IMR-90 (cell line): ENCODE results near the gene CD6. TPM values are rescaled to one million over a fixed set of nuclear protein-coding genes. Genes with fewer than 3 reads are reported as not detected.

Source experiments
- ATAC-seq: fragments of 200-7000 bp; cut with Tn5 transposase; 2 replicates; pipeline ENCODE4 v1.9.1; 2020; ENCODE audit warnings: low read depth, mild to moderate bottlenecking, moderate library complexity
- BruUV-seq: library from RNA; stranded (reverse); fragments of 400-500 nt; replicated peaks from 2 replicates; lab custom pipeline; 2021; lab: Mats Ljungman, UMichigan
- CTCF ChIA-PET: fragments of 300-600 bp; formaldehyde crosslinking; extraction: SDS; loops from one replicate; lab custom pipeline; 2021; ENCODE audit warnings: antibody characterized with exemption; lab: Yijun Ruan, JAX
- POLR2A ChIA-PET: fragments of 300-600 bp; sonication (Branson Sonifier 250); formaldehyde crosslinking; loops from one replicate; lab custom pipeline; 2022; ENCODE audit warnings: antibody characterized with exemption; ENCODE audit not compliant: unreplicated experiment; lab: Charles Lee
- DNase-seq: peaks from one replicate; pipeline ENCODE4 v3.0.0; 2013
- H2AFZ ChIP-seq: replicated peaks from 2 replicates; pipeline ENCODE3; 2013; ENCODE audit warnings: low read length, mild to moderate bottlenecking; ENCODE audit not compliant: poor library complexity
- H2AK5ac ChIP-seq: 2 replicates; pipeline ENCODE4 v1.6.1; 2013; ENCODE audit warnings: low read depth, low read length, inconsistent platforms
- H2AK9ac ChIP-seq: replicated peaks from 2 replicates; pipeline ENCODE3; 2013; ENCODE audit warnings: mild to moderate bottlenecking, low read depth, low read length, moderate library complexity; ENCODE audit not compliant: poor library complexity
- H2BK120ac ChIP-seq: 2 replicates; pipeline ENCODE4 v1.6.1; 2013; ENCODE audit warnings: low read depth, low read length, inconsistent platforms
- H2BK15ac ChIP-seq: 3 replicates; pipeline ENCODE4 v1.6.1; 2013; ENCODE audit warnings: low read depth, low read length, inconsistent platforms
- H2BK20ac ChIP-seq: 2 replicates; pipeline ENCODE4 v1.6.1; 2013; ENCODE audit warnings: low read depth, mild to moderate bottlenecking, inconsistent platforms, low read length, moderate library complexity
- H2BK5ac ChIP-seq: 2 replicates; pipeline ENCODE4 v1.6.1; 2013; ENCODE audit warnings: mild to moderate bottlenecking, low read depth, low read length, inconsistent platforms; ENCODE audit not compliant: poor library complexity, severe bottlenecking
- H3K14ac ChIP-seq: replicated peaks from 2 replicates; pipeline ENCODE4 v1.6.1; 2013; ENCODE audit warnings: low read depth, low read length, inconsistent platforms
- H3K18ac ChIP-seq: 2 replicates; pipeline ENCODE4 v1.6.1; 2013; ENCODE audit warnings: low read depth, low read length, control low read depth
- H3K23ac ChIP-seq: 2 replicates; pipeline ENCODE4 v1.6.1; 2013; ENCODE audit warnings: low read depth, low read length, inconsistent platforms
- H3K27ac ChIP-seq: 2 replicates; pipeline ENCODE4 v1.5.1; 2013; ENCODE audit warnings: mild to moderate bottlenecking, control low read depth, low read length; ENCODE audit not compliant: insufficient read depth
- H3K27me3 ChIP-seq: 2 replicates; pipeline ENCODE4 v1.6.1; 2013; ENCODE audit warnings: low read length; ENCODE audit not compliant: control insufficient read depth, insufficient read depth
- H3K36me3 ChIP-seq: 2 replicates; pipeline ENCODE4 v1.6.1; 2013; ENCODE audit warnings: low read length, mixed read lengths; ENCODE audit not compliant: control insufficient read depth, insufficient read depth
- H3K4ac ChIP-seq: 2 replicates; pipeline ENCODE4 v1.6.1; 2013; ENCODE audit warnings: low read depth, low read length, inconsistent platforms
- H3K4me1 ChIP-seq: 2 replicates; pipeline ENCODE4 v1.6.1; 2013; ENCODE audit warnings: low read length, mixed read lengths; ENCODE audit not compliant: control insufficient read depth, insufficient read depth
- H3K4me2 ChIP-seq: 2 replicates; pipeline ENCODE4 v1.6.1; 2013; ENCODE audit warnings: low read depth, mild to moderate bottlenecking, control low read depth, low read length, moderate library complexity
- H3K4me3 ChIP-seq: 2 replicates; pipeline ENCODE4 v1.5.1; 2013; ENCODE audit warnings: low read depth, mild to moderate bottlenecking, control low read depth, low read length, moderate library complexity; ENCODE audit not compliant: insufficient read depth
- H3K56ac ChIP-seq: 2 replicates; pipeline ENCODE4 v1.6.1; 2013; ENCODE audit warnings: low read length, inconsistent platforms; ENCODE audit not compliant: insufficient read depth; ENCODE audit errors: extremely low read depth
- H3K79me1 ChIP-seq, 2 experiments: 2 replicates each; pipeline ENCODE4 v1.6.1; 2013; ENCODE audit warnings: low read length in 2 of 2, inconsistent platforms in 1 of 2, low read depth in 1 of 2
- H3K9ac ChIP-seq: 2 replicates; pipeline ENCODE4 v1.6.1; 2013; ENCODE audit warnings: low read depth, low read length, control low read depth
- H3K9me1 ChIP-seq: 2 replicates; pipeline ENCODE4 v1.6.1; 2013; ENCODE audit warnings: low read length, inconsistent platforms; ENCODE audit not compliant: insufficient read depth
- H3K9me3 ChIP-seq: 2 replicates; pipeline ENCODE4 v1.6.1; 2013; ENCODE audit warnings: low read length; ENCODE audit not compliant: control insufficient read depth, insufficient read depth
- H4K20me1 ChIP-seq: 2 replicates; pipeline ENCODE4 v1.6.1; 2013; ENCODE audit warnings: low read length, inconsistent platforms; ENCODE audit not compliant: insufficient read depth
- H4K5ac ChIP-seq: 2 replicates; pipeline ENCODE4 v1.6.1; 2013; ENCODE audit warnings: mild to moderate bottlenecking, low read depth, low read length, control low read depth
- H4K8ac ChIP-seq, 2 experiments: 2 replicates each; pipeline ENCODE4 v1.6.1; 2013; ENCODE audit warnings: low read depth in 2 of 2, low read length in 2 of 2, control low read depth in 1 of 2, inconsistent platforms in 1 of 2
- H4K91ac ChIP-seq: 2 replicates; pipeline ENCODE4 v1.6.1; 2013; ENCODE audit warnings: low read depth, low read length, inconsistent platforms; ENCODE audit not compliant: insufficient read depth
- BHLHE40 ChIP-seq: fragments of 150-350 bp; IDR thresholded peaks from 2 replicates; pipeline ENCODE4 v1.6.1; 2016; ENCODE audit warnings: mild to moderate bottlenecking, low read depth, low read length
- CEBPB ChIP-seq: IDR thresholded peaks from 2 replicates; pipeline ENCODE4 v1.6.1; 2012; ENCODE audit warnings: low read depth, low read length, improper control_type of control experiment
- CHD1 ChIP-seq: IDR thresholded peaks from 2 replicates; pipeline ENCODE4 v1.6.1; 2012; ENCODE audit warnings: low read depth, low read length, improper control_type of control experiment
- CTCF ChIP-seq: conservative IDR thresholded peaks from 2 replicates; pipeline ENCODE4 v1.5.1; 2012; ENCODE audit warnings: mild to moderate bottlenecking, low read depth, low read length, improper control_type of control experiment
- ELK1 ChIP-seq: fragments of 150-350 bp; IDR thresholded peaks from 2 replicates; pipeline ENCODE4 v1.6.1; 2016; ENCODE audit warnings: low read depth, mild to moderate bottlenecking, low read length, moderate library complexity, borderline replicate concordance
- FOS ChIP-seq: fragments of 150-350 bp; IDR thresholded peaks from 2 replicates; pipeline ENCODE4 v1.6.1; 2016; ENCODE audit warnings: low read depth, low read length
- MAZ ChIP-seq: IDR thresholded peaks from 2 replicates; pipeline ENCODE4 v1.6.1; 2012; ENCODE audit warnings: low read depth, mild to moderate bottlenecking, low read length, improper control_type of control experiment, moderate library complexity, borderline replicate concordance
- NFE2L2 ChIP-seq: fragments of 150-350 bp; IDR thresholded peaks from 2 replicates; pipeline ENCODE4 v1.6.1; 2016; ENCODE audit warnings: low read depth, mild to moderate bottlenecking, low read length
- POLR2A ChIP-seq: IDR thresholded peaks from 2 replicates; pipeline ENCODE4 v1.6.1; 2012; ENCODE audit warnings: mild to moderate bottlenecking, low read depth, low read length
- RAD21 ChIP-seq: IDR thresholded peaks from 2 replicates; pipeline ENCODE4 v1.6.1; 2012; ENCODE audit warnings: low read length, improper control_type of control experiment
- RCOR1 ChIP-seq: IDR thresholded peaks from 2 replicates; pipeline ENCODE4 v1.6.1; 2012; ENCODE audit warnings: mild to moderate bottlenecking, low read length, improper control_type of control experiment; ENCODE audit not compliant: insufficient replicate concordance
- RFX5 ChIP-seq: IDR thresholded peaks from 2 replicates; pipeline ENCODE4 v1.8.0; 2012; ENCODE audit warnings: low read depth, mild to moderate bottlenecking, low read length, moderate library complexity
- SMC3 ChIP-seq: fragments of 150-350 bp; IDR thresholded peaks from 2 replicates; pipeline ENCODE4 v1.6.1; 2016; ENCODE audit warnings: low read depth, mild to moderate bottlenecking, antibody characterized with exemption, low read length, moderate library complexity
- USF2 ChIP-seq: fragments of 150-350 bp; IDR thresholded peaks from 2 replicates; pipeline ENCODE4 v1.6.1; 2017; ENCODE audit warnings: mild to moderate bottlenecking, antibody characterized with exemption, low read length, low read depth
- WGBS, 2 experiments: methylation state at CpG; one replicate each; pipeline versions ENCODE4 v1.1.5 to v1.1.7; 2013; ENCODE audit warnings: missing lambda C conversion rate in 2 of 2; ENCODE audit not compliant: insufficient read length in 1 of 2; ENCODE audit errors: extremely low coverage in 2 of 2; 5-methylcytosine and 5-hydroxymethylcytosine counted together
- dilution Hi-C: fragments of 300-500 bp; cut with HindIII; formaldehyde crosslinking; loops from one replicate; pipeline ENCODE4 v1.14.3; 2018; ENCODE audit warnings: low sequenced_read_pairs; ENCODE audit not compliant: unreplicated experiment
- in situ Hi-C: fragments of 300-500 bp; cut with MboI; formaldehyde crosslinking; loops from 3 replicates; pipeline ENCODE4 v1.14.3; 2019; ENCODE audit warnings: low sequenced_read_pairs, inconsistent platforms, mixed read lengths
- intact Hi-C: fragments of 100-400 bp; cut with micrococcal nuclease; formaldehyde crosslinking; loops from 2 replicates; pipeline ENCODE4 v1.10.0; 2022
- polyA plus RNA-seq, 3 experiments: library from polyadenylated mRNA; depleted of rRNA; stranded (reverse); fragments of >200 nt; gene quantifications; 2 replicates each; pipeline ENCODE4 v1.2.3, GENCODE V29; 2012; ENCODE audit warnings: low replicate concordance in 1 of 3
- total RNA-seq: library from RNA; depleted of rRNA; stranded (reverse); fragments of >200 nt; gene quantifications from 2 replicates; pipeline ENCODE4 v1.2.3, GENCODE V29; 2012

Gene CD6
- total and polyA plus RNA-seq, 2 of the 4 experiments (the other 2 are of a cell fraction), result not detected

- intact Hi-C loops (no loop called here), in situ Hi-C loops (no loop called here), dilution Hi-C loops (no loop called here)
- Histone ChIP-seq H3K56ac (no peak overlapping the region), H4K8ac (no peak overlapping the region), H4K5ac (no peak overlapping the region), H3K27ac (no peak overlapping the region), H2BK5ac (no peak overlapping the region), H3K4me1 (peaks cover 1% of the 10 kb centered on the region; the same call in 1 of the 2 replicates), H3K4ac (no peak overlapping the region), H2BK120ac (no peak overlapping the region), H4K91ac (no peak overlapping the region), H2AK9ac (no peak overlapping the region), H3K14ac (no peak overlapping the region), H3K36me3 (peaks cover 34% of the 10 kb centered on the region), H4K20me1 (no peaks in the 10 kb centered on the region), H2AK5ac (no peak overlapping the region), H3K9ac (no peak overlapping the region), H2BK15ac (no peak overlapping the region), H3K79me1 (no peaks in the 10 kb centered on the region), H3K4me3 (no peak overlapping the region), H3K18ac (no peak overlapping the region), H2AFZ (no peak overlapping the region), H3K9me1 (no peaks in the 10 kb centered on the region), H3K4me2 (no peak overlapping the region), H3K27me3 (no peaks in the 10 kb centered on the region), H2BK20ac (no peak overlapping the region), H3K23ac (no peak overlapping the region), H3K9me3 (no peaks in the 10 kb centered on the region)
- ChIA-PET CTCF (no interaction called here), POLR2A (no interaction called here)
- TF ChIP-seq BHLHE40 (no peak), RCOR1 (no peak), RFX5 (no peak), SMC3 (no peak), POLR2A (no peak), CTCF (no peak), CHD1 (no peak), FOS (no peak), MAZ (no peak), RAD21 (no peak), NFE2L2 (no peak), CEBPB (no peak), USF2 (no peak), ELK1 (no peak)
- no TSS peak for BruUV-seq
- DNase-seq (no peak), ATAC-seq (no peak)
- WGBS, 2 experiments, result no CpG with 5 or more reads among the region's 8 CpGs
Measured at GRCh38 chr11:60937811-60938210, 33.7 kb upstream of the CD6 start.
